ENCODE results near the gene BNIP2.

GRCh38 chr15:59696332-59696731, 7.2 kb upstream of the BNIP2 start:
- no peak for TF ChIP-seq CTCF (IDR thresholded peaks at IDR 0.05)
- no peak for TF ChIP-seq POLR2A (IDR thresholded peaks at IDR 0.05)
